CD14-positive monocyte (primary cell): Measurements from ENCODE around the gene CHD2. TPM values are rescaled to one million over a fixed set of nuclear protein-coding genes. Genes with fewer than 3 reads are reported as not detected.
A peak's percentile ranks its signal among the peaks of the same experiment; 100 is the strongest.

Source experiments
- DNase-seq, 3 donors: peaks; one replicate each; pipeline ENCODE4 v3.0.0-alpha.2; 2011 to 2022
- H2AFZ ChIP-seq: 2 replicates; pipeline ENCODE4 v1.6.0; 2012; ENCODE audit warnings: mild to moderate bottlenecking, low read depth, low read length, inconsistent platforms; ENCODE audit not compliant: insufficient read depth, poor library complexity, severe bottlenecking
- H3K27ac ChIP-seq, 2 donors: 1 replicate in 1 of 2; 2 replicates in 1 of 2; pipeline ENCODE4 v1.5.1; 2012 to 2013; ENCODE audit warnings: low read length in 2 of 2, control low read depth in 1 of 2, inconsistent platforms in 1 of 2, low read depth in 1 of 2, mild to moderate bottlenecking in 1 of 2
- H3K27me3 ChIP-seq, 2 donors: one replicate each; pipeline versions ENCODE4 v1.6.0 to v1.6.1; 2011 to 2013; ENCODE audit warnings: low read length in 2 of 2; ENCODE audit not compliant: control insufficient read depth in 2 of 2, insufficient read depth in 2 of 2
- H3K36me3 ChIP-seq, 2 donors: replicated peaks in 1 of 2; 1 replicate in 1 of 2; 2 replicates in 1 of 2; pipeline versions ENCODE4 v1.5.1 to v1.6.1; 2012 to 2013; ENCODE audit warnings: low read length in 2 of 2, control low read depth in 1 of 2, inconsistent platforms in 1 of 2, mild to moderate bottlenecking in 1 of 2; ENCODE audit not compliant: insufficient read depth in 2 of 2, control insufficient read depth in 1 of 2
- H3K4me1 ChIP-seq, 2 donors: 1 replicate in 1 of 2; 2 replicates in 1 of 2; pipeline versions ENCODE4 v1.5.1 to v1.6.1; 2012 to 2013; ENCODE audit warnings: low read length in 2 of 2, control low read depth in 1 of 2, inconsistent platforms in 1 of 2, mild to moderate bottlenecking in 1 of 2, moderate library complexity in 1 of 2; ENCODE audit not compliant: insufficient read depth in 2 of 2, control insufficient read depth in 1 of 2
- H3K4me2 ChIP-seq: replicated peaks from 2 replicates; pipeline ENCODE3; 2012; ENCODE audit warnings: low read length, moderate library complexity, mild to moderate bottlenecking; ENCODE audit not compliant: poor library complexity, severe bottlenecking; ENCODE audit errors: extremely low read depth
- H3K4me3 ChIP-seq, 3 experiments: fragments of 200-600 bp in 1 of 3; sonication (generic) in 1 of 3; replicated peaks in 1 of 3; 1 replicate in 2 of 3; 2 replicates in 1 of 3; pipeline ENCODE4 v1.5.1; 2011 to 2013; ENCODE audit warnings: low read length in 3 of 3, mild to moderate bottlenecking in 3 of 3, control low read depth in 2 of 3, low read depth in 2 of 3, inconsistent platforms in 1 of 3, moderate library complexity in 1 of 3
- H3K79me2 ChIP-seq: 2 replicates; pipeline ENCODE4 v1.6.0; 2012; ENCODE audit warnings: mild to moderate bottlenecking, control low read depth, inconsistent platforms, low read length, moderate library complexity; ENCODE audit not compliant: insufficient read depth
- H3K9ac ChIP-seq: 2 replicates; pipeline ENCODE4 v1.6.0; 2017; ENCODE audit warnings: low read length, mild to moderate bottlenecking; ENCODE audit not compliant: insufficient read depth, poor library complexity, severe bottlenecking
- H3K9me3 ChIP-seq, 2 donors: replicated peaks in 1 of 2; 1 replicate in 1 of 2; 2 replicates in 1 of 2; pipeline versions ENCODE4 v1.5.1 to v1.6.1; 2012 to 2013; ENCODE audit warnings: low read length in 2 of 2, control low read depth in 1 of 2; ENCODE audit not compliant: control insufficient read depth in 1 of 2, insufficient read depth in 1 of 2
- H4K20me1 ChIP-seq: 2 replicates; pipeline ENCODE4 v1.6.0; 2012; ENCODE audit warnings: mild to moderate bottlenecking, low read length, control low read depth, moderate library complexity; ENCODE audit not compliant: insufficient read depth
- H3K27ac Mint-ChIP-seq, 7 donors: one replicate each; pipeline ENCODE4 v1.8.0; 2020; ENCODE audit warnings: mild to moderate bottlenecking in 7 of 7, mixed read lengths in 7 of 7, moderate library complexity in 6 of 7, inconsistent platforms in 2 of 7
- H3K27me3 Mint-ChIP-seq, 3 donors: one replicate each; pipeline ENCODE4 v1.8.0; 2021 to 2022; ENCODE audit warnings: low read depth in 3 of 3, mild to moderate bottlenecking in 3 of 3, mixed read lengths in 3 of 3, moderate library complexity in 3 of 3, inconsistent platforms in 1 of 3
- H3K36me3 Mint-ChIP-seq, 2 donors: one replicate each; pipeline ENCODE4 v1.8.0; 2020; ENCODE audit warnings: mixed read lengths in 2 of 2, inconsistent platforms in 1 of 2, mild to moderate bottlenecking in 1 of 2
- H3K4me1 Mint-ChIP-seq: one replicate; pipeline ENCODE4 v1.8.0; 2020; ENCODE audit warnings: mild to moderate bottlenecking, mixed read lengths
- H3K4me3 Mint-ChIP-seq, 2 donors: one replicate each; pipeline ENCODE4 v1.8.0; 2020; ENCODE audit warnings: mild to moderate bottlenecking in 2 of 2, mixed read lengths in 2 of 2, moderate library complexity in 1 of 2
- H3K9me3 Mint-ChIP-seq, 7 donors: one replicate each; pipeline ENCODE4 v1.8.0; 2020 to 2022; ENCODE audit warnings: mixed read lengths in 7 of 7, mild to moderate bottlenecking in 6 of 7, moderate library complexity in 6 of 7, inconsistent platforms in 2 of 7
- CTCF ChIP-seq: fragments of 200-600 bp; IDR thresholded peaks from one replicate; pipeline ENCODE4 v1.8.0; 2022; ENCODE audit warnings: antibody characterized with exemption, mild to moderate bottlenecking
- WGBS: methylation state at CpG from one replicate; pipeline ENCODE4 v1.1.5; 2013; ENCODE audit warnings: missing lambda C conversion rate; ENCODE audit not compliant: insufficient coverage; 5-methylcytosine and 5-hydroxymethylcytosine counted together
- intact Hi-C, 2 donors: fragments of 100-400 bp; cut with micrococcal nuclease; formaldehyde crosslinking; loops; one replicate each; pipeline versions ENCODE4 v1.15.0 to v1.15.1; 2023
- polyA plus RNA-seq, 3 donors: library from polyadenylated mRNA; depleted of rRNA in 1 of 3; unstranded in 2 of 3; stranded (reverse) in 1 of 3; fragments of 300-500 nt in 2 of 3; fragments of >200 nt in 1 of 3; fragmentation: Illumina TruSeq in 2 of 3; gene quantifications; 1 replicate in 2 of 3; 2 replicates in 1 of 3; pipeline ENCODE4 v1.2.3, GENCODE V29; 2012 to 2021

The CHD2 gene
- polyA plus RNA-seq, 3 donors, result 9.6 to 61.2 (median 11.4) TPM

GRCh38 chr15:93070551-93071296, 170.6 kb downstream of the CHD2 start:
- DNase-seq, result no peak
- H3K4me2 ChIP-seq, result no peak overlapping the region

GRCh38 chr15:93071469-93071936, 171.4 kb downstream of the CHD2 start:
- Histone ChIP-seq H3K4me2 (no peak overlapping the region), H3K27me3 (peaks cover 25 to 55% of the 10 kb centered on the region in 2 donors), H3K9ac (no peak overlapping the region), H3K4me1 (peaks cover 15 to 19% of the 10 kb centered on the region in 2 donors), H2AFZ (no peak overlapping the region), H4K20me1 (no peaks in the 10 kb centered on the region), H3K27ac (no peak overlapping the region), H3K9me3 (peaks cover 0 to 12% of the 10 kb centered on the region in 2 donors), H3K36me3 (no peaks in the 10 kb centered on the region), H3K4me3 (no peak overlapping the region), H3K79me2 (no peaks in the 10 kb centered on the region)
- H3K4me3 Mint-ChIP-seq, result peak overlapping the region; percentile 72 to 94
- intact Hi-C loops, result no loop called here
- no peak for TF ChIP-seq CTCF
- WGBS, result 89% methylated on average over 19 of the region's 22 CpGs
- H3K36me3 Mint-ChIP-seq, result peaks cover 0 to 4% of the 10 kb centered on the region in 2 donors
- H3K27ac Mint-ChIP-seq, result no peak overlapping the region
- H3K9me3 Mint-ChIP-seq, result peaks cover 0 to 19% (median 4%) of the 10 kb centered on the region in 7 donors
- peaks cover 47 to 67% (median 57%) of the 10 kb centered on the region in 3 donors for H3K27me3 Mint-ChIP-seq
- peaks cover 22% of the 10 kb centered on the region for H3K4me1 Mint-ChIP-seq
- DNase-seq, result no peak

More at GRCh38 chr15:93070551-93071296, 170.6 kb downstream of the CHD2 start:
- Mint-ChIP-seq H3K4me1 (peaks cover 22% of the 10 kb centered on the region), H3K27ac (no peak overlapping the region), H3K4me3 (peak overlapping the region in 1 of 2 donors; percentile 94), H3K9me3 (peaks cover 0 to 19% (median 4%) of the 10 kb centered on the region in 7 donors), H3K27me3 (peaks cover 47 to 61% (median 57%) of the 10 kb centered on the region in 3 donors), H3K36me3 (peaks cover 0 to 4% of the 10 kb centered on the region in 2 donors)
- WGBS, result 52% methylated on average over 2 of the region's 10 CpGs
- H3K27me3 ChIP-seq, result peaks cover 25 to 51% of the 10 kb centered on the region in 2 donors
- TF ChIP-seq CTCF, result no peak
- no peak overlapping the region for H3K4me3 ChIP-seq
- H3K4me1 ChIP-seq, result peaks cover 15 to 19% of the 10 kb centered on the region in 2 donors
- H4K20me1 ChIP-seq, result no peaks in the 10 kb centered on the region
- no peak overlapping the region for H2AFZ ChIP-seq
- H3K36me3 ChIP-seq, result no peaks in the 10 kb centered on the region
- peaks cover 0 to 12% of the 10 kb centered on the region in 2 donors for H3K9me3 ChIP-seq
- intact Hi-C loops, result no loop called here
- no peak overlapping the region for H3K27ac ChIP-seq
- H3K9ac ChIP-seq, result no peak overlapping the region
- no peaks in the 10 kb centered on the region for H3K79me2 ChIP-seq
